Ishikawa (cell line): Measurements from ENCODE around the gene NSUN7.

ENCODE experiments used
- CEBPB ChIP-seq: IDR thresholded peaks from 2 replicates; pipeline ENCODE4 v1.6.1; 2012
- CREB1 ChIP-seq: IDR thresholded peaks from 2 replicates; pipeline ENCODE4 v1.6.1; 2012; ENCODE audit warnings: low read depth
- EGR1 ChIP-seq: IDR thresholded peaks from 2 replicates; pipeline ENCODE4 v1.6.1; 2012
- EP300 ChIP-seq: IDR thresholded peaks from 2 replicates; pipeline ENCODE4 v1.6.1; 2012; ENCODE audit warnings: borderline replicate concordance
- FOXM1 ChIP-seq: IDR thresholded peaks from 2 replicates; pipeline ENCODE4 v1.6.1; 2012; ENCODE audit warnings: low read depth, borderline replicate concordance
- NFIC ChIP-seq: IDR thresholded peaks from 2 replicates; pipeline ENCODE4 v1.6.1; 2012
- RAD21 ChIP-seq: IDR thresholded peaks from 2 replicates; pipeline ENCODE4 v1.6.1; 2012; ENCODE audit warnings: low read depth
- TAF1 ChIP-seq: IDR thresholded peaks from 2 replicates; pipeline ENCODE4 v1.6.1; 2012; ENCODE audit warnings: low read depth, mild to moderate bottlenecking
- TCF12 ChIP-seq: IDR thresholded peaks from 2 replicates; pipeline ENCODE4 v1.6.1; 2012; ENCODE audit warnings: low read depth
- TEAD4 ChIP-seq: IDR thresholded peaks from 2 replicates; pipeline ENCODE4 v1.6.1; 2012
- YY1 ChIP-seq: IDR thresholded peaks from 2 replicates; pipeline ENCODE4 v1.6.1; 2012; ENCODE audit warnings: low read depth
- ZBTB7A ChIP-seq: IDR thresholded peaks from 2 replicates; pipeline ENCODE4 v1.6.1; 2012; ENCODE audit warnings: low read depth
- TF ChIP-seq, protein P1 (sequence below): IDR thresholded peaks from 2 replicates; pipeline ENCODE4 v1.6.1; 2012
- TF ChIP-seq, protein P2 (sequence below): IDR thresholded peaks from 2 replicates; pipeline ENCODE4 v1.6.1; 2012; ENCODE audit warnings: low read depth, mild to moderate bottlenecking
- TF ChIP-seq, protein P3 (sequence below): IDR thresholded peaks from 2 replicates; pipeline ENCODE4 v1.6.1; 2012

Gene NSUN7

DNA sequence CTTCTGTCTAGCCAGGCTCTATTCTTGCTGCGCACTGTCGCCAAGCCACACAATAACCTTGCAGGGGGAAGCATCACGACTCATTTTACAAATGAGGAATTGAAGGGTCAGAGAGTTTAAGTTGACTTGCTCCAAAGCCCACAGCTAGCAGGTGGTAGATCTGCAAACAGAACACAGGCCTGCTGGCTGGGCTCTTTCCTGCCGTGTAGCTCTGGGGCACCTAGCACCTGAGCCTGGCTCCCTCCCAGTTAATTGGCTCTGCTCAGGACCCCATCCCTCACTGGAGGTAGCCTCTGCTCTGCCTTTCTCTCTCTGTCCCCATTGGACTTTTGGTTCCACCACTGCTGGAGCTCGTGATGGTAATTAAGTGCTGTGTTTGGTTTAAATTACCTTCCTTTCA lies 98.5 kb downstream of the NSUN7 start:
- no peak for TF ChIP-seq TEAD4
- TF ChIP-seq YY1: no peak
- TF ChIP-seq CREB1: no peak
- no peak for TF ChIP-seq RAD21
- TF ChIP-seq EGR1: no peak
- TF ChIP-seq, protein P1, sequence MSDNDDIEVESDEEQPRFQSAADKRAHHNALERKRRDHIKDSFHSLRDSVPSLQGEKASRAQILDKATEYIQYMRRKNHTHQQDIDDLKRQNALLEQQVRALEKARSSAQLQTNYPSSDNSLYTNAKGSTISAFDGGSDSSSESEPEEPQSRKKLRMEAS: no peak
- TF ChIP-seq CEBPB: no peak
- no peak for TF ChIP-seq FOXM1
- TF ChIP-seq TAF1: no peak
- TF ChIP-seq, protein P2, sequence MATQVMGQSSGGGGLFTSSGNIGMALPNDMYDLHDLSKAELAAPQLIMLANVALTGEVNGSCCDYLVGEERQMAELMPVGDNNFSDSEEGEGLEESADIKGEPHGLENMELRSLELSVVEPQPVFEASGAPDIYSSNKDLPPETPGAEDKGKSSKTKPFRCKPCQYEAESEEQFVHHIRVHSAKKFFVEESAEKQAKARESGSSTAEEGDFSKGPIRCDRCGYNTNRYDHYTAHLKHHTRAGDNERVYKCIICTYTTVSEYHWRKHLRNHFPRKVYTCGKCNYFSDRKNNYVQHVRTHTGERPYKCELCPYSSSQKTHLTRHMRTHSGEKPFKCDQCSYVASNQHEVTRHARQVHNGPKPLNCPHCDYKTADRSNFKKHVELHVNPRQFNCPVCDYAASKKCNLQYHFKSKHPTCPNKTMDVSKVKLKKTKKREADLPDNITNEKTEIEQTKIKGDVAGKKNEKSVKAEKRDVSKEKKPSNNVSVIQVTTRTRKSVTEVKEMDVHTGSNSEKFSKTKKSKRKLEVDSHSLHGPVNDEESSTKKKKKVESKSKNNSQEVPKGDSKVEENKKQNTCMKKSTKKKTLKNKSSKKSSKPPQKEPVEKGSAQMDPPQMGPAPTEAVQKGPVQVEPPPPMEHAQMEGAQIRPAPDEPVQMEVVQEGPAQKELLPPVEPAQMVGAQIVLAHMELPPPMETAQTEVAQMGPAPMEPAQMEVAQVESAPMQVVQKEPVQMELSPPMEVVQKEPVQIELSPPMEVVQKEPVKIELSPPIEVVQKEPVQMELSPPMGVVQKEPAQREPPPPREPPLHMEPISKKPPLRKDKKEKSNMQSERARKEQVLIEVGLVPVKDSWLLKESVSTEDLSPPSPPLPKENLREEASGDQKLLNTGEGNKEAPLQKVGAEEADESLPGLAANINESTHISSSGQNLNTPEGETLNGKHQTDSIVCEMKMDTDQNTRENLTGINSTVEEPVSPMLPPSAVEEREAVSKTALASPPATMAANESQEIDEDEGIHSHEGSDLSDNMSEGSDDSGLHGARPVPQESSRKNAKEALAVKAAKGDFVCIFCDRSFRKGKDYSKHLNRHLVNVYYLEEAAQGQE: no peak
- no peak for TF ChIP-seq NFIC
- TF ChIP-seq, protein P3, sequence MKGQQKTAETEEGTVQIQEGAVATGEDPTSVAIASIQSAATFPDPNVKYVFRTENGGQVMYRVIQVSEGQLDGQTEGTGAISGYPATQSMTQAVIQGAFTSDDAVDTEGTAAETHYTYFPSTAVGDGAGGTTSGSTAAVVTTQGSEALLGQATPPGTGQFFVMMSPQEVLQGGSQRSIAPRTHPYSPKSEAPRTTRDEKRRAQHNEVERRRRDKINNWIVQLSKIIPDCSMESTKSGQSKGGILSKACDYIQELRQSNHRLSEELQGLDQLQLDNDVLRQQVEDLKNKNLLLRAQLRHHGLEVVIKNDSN: no peak
- TF ChIP-seq EP300: no peak
- TF ChIP-seq ZBTB7A: no peak

DNA sequence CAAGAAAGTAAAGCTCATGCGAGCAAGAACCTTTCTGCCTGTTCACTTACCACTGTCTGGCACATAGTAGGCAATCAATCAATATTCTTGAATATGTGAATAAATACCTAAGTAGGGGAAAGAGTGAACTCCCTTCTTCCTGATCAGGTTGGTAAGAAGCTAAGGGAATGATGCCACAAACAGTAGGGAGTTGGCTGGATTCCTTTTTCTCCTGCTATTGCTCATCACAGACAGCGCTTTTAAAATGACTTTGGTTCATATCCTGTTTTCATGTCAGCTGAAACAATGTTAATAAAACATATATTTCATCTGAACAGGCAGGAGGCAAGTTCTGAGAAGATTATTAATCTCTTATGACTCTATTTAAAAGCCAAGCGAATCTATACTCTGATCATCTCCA lies 99.2 kb downstream of the NSUN7 start:
- TF ChIP-seq, protein P2: no peak
- TF ChIP-seq TCF12 (no peak), ZBTB7A (no peak), EP300 (no peak), FOXM1 (no peak), NFIC (no peak)
- TF ChIP-seq, protein P1: no peak

DNA sequence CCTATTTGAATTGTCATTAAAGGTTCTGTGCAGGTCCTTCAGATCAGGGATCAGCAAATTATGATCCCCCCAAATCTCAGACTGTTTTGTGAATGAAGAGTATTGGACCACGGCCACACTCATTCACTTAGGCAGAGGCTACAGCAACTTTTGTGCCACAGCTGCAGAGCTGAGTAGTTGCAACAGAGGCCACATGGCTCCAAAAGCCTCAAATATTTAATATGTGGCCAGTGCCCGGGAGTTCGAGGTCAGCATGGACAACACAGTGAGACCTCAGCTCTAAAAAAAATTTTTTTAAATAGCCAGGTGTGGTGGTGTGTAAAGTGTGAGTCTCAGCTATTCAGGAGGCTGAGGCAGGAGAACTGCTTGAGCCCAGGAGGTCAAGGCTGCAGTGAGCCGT lies 100.7 kb downstream of the NSUN7 start:
- no peak for TF ChIP-seq TAF1

DNA sequence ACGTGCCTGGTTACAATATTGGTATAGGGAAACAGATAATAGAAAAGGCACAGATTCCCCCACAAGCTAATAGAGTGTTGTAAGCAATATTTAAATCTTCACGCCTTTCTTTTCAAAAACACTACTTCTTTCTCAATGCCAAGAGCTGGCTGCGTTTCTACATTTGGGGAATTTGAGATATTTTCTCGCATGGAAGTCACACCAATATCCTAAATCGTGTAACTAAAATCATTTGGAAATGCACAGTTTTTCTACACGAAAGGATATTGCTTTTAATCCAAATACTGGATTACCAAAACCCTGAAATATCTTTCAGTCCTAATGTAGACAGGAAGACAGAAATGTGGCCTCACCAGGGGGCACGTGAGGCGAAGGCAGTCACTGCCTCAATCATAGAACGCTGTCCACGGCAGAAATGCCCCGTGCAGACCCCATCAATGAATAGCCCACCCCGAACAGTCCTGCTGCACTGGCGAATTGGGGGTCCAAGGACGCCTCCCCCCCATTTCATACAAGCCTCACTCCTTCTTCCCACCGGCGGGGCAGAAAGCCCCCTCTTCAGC lies 106.6 kb downstream of the NSUN7 start:
- TF ChIP-seq CEBPB (no peak), TAF1 (no peak), RAD21 (no peak), EGR1 (no peak), YY1 (no peak), NFIC (no peak), CREB1 (no peak), TCF12 (no peak)
- TF ChIP-seq, protein P2: no peak
- TF ChIP-seq, protein P1: no peak

DNA sequence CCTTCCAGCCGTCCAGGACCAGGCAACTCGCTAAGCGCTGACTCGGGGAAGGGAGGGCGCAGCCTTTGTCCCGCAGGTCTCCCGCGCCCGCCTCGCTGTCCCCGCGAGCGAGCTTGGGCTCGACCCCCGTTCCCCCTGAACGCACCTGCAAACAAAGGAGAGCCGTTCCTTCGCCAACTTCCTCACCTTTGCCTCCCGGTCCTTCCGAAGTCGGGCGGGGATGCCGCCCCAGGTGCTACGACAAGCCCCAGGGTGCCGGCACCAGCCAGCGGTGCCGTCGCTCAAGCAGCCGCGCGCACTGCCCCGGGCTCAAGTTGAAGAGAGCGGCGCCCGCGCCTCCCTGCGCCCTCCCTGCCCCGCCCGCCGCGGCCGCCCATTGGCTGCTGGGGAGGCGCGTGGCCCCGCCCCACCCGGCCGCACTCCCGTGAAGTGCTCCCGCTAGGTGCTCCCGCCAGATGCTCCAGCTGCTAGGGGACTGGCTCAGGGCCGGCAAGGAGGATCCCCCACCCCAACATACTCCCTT lies 107.1 kb downstream of the NSUN7 start:
- TF ChIP-seq, protein P2: no peak
- TF ChIP-seq, protein P3: peak; percentile 71
- no peak for TF ChIP-seq YY1
- peak; percentile 86 for TF ChIP-seq ZBTB7A
- TF ChIP-seq EP300: no peak
- TF ChIP-seq, protein P1: peak; percentile 72
